Islet of Langerhans (tissue), 1 donor: Measurements from ENCODE around the gene DNAH1.

Source experiments
- FAIRE-seq: peaks from one replicate; lab custom pipeline; 2011; peaks lifted over from hg19 to GRCh38; lab: Jason Lieb, UNC

The DNAH1 gene

DNA sequence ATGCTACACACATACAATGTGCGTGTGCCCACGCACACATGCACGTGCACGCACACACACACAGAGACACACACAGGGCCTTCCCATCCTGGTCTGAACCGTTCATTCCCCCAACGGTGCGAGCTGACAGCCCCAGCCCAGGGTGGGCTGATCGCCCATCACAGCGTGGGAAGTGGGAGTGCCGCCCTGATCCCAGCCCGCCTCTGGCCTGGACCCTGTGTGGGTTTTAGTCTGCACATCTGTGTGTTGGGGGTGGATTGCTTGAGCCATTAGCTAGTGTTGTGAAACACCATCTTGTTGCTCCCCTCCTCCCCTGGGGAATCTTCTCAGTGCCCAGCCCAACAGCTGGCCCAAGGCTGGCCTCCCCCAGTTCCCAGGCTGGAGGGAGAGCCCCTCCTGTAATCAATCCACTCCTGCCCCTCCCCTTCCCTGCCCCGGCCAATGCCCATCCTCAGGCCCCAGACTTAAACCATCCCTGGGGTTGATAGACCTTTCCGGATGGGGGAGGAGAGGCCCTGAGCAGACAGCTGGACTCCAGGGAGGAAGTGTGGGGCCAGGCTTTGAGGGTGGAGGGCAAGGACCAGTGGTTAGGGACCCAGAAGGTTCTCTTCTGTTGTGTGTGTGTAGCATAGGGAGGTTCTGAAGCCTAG, 120.5 kb downstream of the DNAH1 start:
- FAIRE-seq = no peak

DNA sequence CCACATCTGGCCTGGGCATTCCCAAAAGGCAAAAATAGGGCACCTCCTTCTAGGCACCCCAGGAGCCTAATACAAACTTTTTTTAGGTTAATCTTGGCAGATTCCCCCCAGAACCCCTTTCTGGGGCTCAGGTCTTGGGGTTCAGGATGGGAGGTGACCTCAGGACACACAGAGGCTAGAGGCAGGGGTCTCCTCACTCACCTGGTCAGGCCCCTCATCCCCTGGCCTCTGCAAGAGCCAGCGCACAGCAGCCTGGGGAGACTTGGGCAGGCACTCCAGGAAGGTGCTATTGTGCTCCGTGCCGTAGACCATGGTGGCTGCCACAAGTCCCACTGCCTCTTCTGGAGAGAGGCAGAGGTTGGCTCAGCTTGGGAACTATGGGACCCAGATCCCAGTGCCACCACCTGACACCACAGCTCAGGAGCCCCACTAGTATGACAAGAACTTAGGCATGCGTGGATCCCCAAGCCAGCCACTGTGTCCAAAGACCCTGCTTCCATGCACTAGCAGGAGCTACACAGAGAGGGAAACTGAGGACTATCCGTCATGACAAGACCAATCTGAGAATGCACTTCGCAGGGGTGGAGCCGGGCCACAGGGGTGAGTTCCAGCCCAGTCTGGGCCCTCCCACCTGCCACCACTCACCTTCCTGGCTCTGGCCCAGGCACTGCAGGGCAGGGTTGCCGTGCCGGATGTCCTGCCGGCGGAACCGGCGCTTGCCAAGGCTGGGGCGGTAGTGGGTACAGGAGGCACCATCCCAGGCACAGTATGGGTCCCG, 121.4 kb downstream of the DNAH1 start:
- no peak for FAIRE-seq

DNA sequence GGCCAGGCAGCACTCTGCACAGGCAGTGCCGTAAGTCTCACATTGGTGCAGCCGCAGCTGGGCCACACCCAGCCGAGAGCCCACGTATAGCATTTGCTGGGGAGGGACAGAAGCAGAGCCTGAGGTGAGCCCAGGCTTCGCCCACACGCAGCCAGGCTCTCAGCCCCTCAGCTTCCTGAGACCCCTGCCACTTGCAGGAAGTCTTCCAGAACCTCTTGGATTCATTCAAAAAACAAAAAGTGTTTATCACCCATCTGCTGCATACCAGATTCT, 121.9 kb downstream of the DNAH1 start:
- no peak for FAIRE-seq

DNA sequence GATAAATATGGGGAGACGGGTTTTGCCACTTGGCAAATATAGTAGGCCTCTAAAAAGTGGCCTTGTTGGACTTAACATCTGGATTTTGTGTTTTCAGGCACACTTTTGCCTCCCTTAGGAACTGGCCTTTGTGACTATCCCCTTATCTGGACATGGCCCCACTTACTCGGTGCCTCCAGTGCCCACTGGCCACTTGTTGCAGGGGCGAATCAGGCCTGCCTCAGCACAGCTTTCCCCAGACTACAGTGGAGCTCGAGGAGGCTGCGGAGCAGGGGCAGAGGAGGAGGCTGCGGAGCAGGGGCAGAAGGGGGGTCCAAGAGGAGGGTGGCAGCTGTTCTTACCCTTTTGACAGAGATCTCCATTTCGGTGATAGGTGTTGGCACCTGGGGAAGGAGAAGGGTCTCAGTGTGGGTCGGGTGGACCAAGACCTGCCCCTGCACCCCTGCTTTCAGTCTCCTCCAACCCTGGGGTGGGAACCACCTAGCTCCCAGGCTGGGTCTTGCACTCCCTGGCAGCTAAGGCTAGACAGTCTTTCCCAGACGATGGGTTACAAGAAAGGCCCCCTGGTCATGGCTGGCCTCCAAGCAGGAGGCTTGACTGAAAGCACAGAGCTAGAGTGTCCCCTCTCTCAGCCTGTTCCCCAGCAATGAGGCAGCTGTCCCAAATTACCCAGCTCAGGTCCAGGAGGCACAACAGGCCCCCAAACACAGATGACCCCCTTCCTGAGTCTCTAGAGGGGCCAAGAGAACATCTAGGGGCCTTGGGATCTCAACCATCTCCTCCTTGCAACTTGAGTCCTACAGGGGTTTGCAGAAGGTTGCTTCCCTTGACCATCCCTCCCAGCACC, 122.7 kb downstream of the DNAH1 start:
- FAIRE-seq = no peak

DNA sequence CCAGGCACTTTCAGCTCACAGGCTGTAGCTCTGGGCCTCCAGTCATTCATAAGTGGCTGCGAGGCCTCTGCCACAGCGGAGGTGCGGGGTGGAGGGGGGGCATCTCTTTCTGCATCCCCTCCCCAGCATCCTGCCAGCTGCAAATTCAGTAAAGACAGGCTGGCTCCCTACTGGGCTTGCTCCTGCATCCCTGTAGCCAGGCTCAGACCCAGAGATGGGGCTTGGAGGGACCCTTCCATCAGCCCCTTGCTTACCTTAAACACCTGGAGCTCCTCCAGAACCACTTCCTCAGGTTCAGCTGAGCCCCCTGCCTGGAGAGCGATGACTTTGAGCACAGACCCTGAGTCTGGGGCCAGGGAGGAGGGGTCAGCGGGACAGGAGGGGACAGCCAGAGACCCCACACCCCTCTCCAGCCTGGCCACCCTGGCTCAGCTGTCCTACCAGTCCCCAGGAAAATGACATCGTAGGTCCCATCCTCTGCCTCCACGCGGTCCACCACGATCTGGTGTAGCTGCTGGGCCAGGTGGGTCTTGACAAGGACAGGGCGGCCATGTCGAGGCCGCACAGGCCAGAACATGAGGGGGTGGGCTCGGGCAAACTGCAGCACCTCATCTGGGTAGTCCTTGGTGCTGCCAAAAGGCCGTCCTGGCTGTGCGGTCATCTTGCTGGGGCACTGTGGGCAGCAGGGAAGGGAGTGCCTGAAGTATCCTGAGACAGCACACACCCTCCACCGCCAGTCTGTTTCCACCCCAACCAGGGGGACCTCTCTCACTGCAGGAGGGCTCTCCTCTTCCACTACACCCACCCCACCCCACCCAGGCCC, 123.5 kb downstream of the DNAH1 start:
- no peak for FAIRE-seq

DNA sequence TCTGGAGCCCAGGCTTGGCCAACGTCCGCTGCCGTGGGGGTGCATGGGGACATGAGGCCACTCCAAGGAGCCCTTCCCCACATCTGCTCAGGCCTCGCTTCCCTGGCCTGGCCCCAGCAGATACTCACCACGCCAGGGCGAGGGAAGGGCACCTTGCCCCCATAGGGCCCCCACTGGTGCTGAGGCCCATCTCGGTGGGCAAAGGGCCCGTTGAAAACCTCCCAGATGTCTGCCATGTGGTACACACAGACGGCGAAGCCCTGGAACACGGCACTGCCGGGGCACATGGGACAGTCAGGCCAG, 124.1 kb downstream of the DNAH1 start:
- no peak for FAIRE-seq

DNA sequence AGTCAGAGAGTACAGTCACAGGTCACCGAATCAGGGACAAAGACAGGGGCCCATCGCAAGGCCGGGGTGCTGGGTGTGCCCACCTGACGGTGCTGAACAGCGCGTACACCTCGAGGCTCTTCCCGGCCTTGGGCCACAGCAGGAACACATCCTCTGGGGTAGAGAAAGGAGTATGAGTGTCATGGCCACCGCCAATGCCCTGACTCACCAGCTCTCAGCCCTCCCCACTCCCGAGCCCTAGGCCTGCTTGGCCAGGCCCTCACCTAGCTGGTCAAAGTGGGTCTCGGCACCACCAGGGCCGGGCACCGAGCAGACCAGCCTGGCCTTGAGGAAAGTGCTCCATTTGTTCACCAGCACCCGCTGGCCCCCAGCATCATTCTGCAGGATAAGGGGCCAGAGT, 124.6 kb downstream of the DNAH1 start:
- no peak for FAIRE-seq

DNA sequence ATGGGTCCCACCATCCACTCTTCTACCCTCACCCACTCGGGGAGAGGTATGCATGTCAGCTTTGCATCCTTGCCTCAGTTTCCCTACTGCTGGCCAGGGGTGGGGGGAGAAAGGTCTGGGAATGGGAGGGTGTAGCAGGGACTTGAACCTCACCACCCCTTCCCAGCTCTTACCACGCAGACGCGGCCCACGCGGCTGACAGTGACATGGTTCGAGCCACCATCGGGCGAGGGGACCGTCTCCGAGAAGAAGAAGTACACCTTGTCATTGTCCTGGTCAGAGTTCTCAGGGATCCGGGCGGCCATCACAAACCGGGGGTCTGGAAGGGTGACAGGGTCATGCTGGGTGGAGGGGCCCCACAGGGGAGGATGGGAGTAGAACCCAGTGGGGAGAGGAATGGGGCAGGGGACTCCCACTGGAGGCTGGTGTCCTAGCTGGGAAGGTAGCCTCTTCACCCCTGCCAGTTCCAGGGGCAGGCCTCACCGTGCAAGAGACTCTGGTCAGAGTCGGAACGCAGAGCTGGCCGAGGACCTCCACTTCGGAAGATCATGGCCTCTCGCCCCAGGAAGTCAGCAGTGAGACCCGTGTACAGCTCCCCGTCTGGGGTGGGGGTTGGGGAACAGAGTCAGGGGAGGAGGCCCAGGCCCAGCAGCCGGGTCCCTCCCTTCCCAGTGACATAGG, 125.1 kb downstream of the DNAH1 start:
- FAIRE-seq = no peak

DNA sequence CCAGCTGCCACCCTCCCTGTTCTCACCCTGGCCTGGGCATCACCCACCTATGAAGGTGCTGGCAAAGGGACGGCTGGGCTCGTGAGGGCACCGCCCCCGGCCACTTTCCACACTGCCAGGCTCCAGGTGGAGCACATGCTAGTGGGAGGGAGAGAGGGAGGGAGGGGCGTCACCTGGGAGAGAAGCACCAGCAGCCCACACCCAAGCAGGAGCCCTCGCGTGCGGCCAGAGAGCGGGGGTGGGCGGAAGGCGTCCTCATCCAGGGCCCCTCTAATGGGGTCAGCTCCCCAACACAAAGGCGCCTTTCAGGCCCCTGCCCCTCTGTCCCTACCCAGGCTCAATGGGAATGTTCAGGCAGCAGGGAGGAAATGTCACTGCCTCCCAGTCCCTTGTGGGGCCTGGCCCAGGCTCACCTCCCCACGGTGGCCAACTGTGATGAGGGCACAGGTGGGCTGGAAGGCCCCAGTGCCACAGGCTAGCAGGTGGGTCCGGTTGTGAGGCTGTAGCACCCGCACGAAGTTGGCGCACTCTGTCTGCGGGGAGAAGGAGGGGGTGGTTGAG, 125.7 kb downstream of the DNAH1 start:
- no peak for FAIRE-seq

DNA sequence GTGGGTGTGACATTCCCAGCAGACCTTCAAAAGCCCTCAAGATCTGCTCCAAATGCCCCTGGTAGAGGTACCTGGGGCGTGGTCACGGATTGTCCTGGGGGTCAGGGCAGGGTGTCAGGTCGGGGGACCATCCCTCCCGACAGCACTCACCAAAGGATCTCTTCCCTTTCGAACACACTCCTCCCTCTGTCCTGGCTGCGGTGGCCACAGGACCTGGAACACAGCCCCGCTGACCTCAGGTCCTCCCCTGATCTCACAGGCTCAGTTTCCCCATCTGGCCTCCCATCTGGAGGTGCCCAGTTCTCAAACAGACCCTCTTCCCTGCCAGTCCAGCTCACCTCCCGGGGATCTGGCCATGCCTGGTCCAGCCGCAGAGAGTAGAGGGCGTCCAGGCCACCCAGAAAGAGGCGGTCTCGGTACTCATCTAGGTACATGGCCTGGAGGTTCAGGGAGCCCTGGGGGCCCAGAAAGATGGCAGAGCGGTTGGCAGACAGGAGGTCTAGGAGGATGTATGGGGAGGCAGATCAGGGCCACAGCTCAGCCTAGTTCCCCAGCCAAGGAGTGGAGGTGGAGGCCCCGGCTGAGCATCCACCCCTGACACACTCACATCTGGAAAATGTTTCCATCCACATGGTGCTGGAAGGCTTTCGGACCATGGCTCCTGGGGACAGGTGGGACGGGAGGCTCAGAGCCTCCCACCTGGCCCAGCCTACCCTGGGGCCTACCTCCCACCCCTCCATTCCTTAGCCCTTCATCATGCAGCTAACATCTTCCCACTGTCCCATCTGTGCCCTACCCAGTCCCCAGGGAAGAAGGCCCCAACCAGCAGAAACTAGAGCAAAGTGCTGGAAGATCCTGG, 126.5 kb downstream of the DNAH1 start:
- no peak for FAIRE-seq

DNA sequence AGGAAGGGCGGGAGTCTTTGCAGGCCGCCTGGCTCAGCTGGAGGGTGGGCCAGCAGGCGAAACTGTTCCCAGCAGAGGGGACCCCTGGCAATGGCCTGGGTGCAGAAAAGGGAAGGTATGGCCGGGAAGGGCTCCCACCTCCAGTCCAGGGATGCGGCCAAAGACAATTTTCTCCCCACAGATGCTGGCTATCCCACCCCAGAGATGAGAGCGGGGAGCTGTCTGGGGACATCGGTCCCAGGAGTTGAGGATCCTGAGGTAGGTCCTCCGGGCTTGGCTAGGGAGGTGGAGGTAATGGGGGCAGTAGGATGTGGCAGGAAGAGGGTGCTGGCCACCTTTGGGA, 127.1 kb downstream of the DNAH1 start:
- FAIRE-seq = no peak

DNA sequence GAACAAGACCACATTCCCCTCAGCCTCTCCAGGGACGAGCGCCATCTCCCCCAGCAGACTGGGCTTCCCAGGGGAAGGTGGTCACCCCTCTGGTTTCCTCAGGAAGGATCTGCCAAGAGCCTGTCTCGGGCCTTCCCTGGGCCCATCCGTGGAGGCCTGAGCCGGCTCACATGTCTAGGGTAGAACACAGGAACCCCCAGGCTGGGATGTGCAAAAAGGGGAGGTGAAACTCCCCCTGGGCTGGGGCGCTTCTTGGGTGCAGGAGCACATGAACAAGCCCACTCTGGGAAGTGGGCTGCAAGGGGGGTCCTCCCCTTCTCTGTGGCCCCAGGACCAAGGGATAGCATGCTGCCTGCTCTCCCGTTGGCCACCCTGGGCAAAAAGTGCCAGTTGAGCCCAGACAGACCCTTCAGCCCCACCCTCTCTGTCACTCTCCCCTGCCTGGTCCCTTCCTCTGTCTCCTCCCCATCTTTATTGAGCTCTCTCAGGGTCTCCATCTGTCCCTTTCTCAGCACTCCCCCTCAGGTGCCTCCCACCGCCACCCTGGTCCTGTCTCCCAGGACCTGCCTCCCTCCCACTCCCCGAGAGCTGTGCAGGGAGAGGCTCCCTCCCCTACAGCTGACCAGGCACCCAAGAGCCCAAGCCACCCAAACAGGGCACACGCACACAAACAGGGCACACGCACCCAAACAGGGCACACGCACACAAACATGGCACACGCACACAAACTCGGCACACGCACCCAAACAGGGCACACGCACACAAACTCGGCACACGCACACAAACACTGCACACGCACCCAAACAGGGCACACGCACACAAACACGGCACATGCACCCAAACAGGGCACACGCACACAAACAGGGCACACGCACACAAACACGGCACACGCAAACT, 127.9 kb downstream of the DNAH1 start:
- no peak for FAIRE-seq

DNA sequence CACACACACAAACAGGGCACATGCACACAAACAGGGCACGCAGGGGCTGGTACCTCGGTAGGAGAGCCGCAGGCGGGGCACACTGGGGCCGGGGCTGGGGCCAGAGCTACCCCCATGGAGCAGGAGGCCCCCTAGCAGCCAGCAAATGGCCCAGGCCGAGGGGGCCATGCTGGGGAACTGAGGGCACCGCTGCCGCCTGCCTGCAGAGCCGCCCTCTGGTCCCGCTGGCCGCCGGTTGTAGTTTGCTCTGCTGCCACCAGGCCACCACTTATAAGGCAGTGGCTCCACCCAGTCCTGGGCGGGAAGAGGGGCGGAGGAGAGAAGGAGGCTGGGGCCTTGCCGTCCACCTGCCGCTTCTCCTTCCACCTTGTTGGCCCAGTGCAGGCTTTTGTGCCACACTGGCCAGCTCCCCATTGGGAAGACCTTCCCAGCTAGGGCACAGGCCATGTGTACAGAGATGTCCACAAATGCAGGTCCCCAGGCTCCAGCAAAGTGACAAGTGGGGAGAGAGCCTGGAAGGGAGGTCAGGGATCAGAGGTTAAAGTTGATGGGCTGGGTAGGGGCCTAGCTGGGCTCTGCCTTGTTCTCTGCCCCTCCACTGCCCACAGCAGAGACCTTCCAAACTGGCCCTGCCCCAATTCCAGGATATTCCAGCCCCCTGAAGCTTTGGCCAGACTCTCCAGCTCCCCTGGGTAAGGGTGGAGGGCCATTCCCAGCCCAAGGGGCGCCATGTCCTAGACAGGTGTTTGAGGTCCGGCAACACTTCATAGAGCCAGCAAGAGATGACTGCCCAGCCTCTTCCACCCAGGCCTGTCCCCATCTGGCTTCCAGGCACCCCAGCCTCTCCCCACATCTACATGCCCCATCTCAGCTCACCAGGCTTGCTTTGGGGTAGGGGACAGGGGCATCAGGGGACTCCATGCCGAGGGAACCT, 129.0 kb downstream of the DNAH1 start, which contains the start of gene SEMA3G:
Gene SEMA3G (minus strand): TSS at position 244 of the 934 bp plus-strand sequence. CDS start 76 bp downstream, at position 168.
- no peak for FAIRE-seq

DNA sequence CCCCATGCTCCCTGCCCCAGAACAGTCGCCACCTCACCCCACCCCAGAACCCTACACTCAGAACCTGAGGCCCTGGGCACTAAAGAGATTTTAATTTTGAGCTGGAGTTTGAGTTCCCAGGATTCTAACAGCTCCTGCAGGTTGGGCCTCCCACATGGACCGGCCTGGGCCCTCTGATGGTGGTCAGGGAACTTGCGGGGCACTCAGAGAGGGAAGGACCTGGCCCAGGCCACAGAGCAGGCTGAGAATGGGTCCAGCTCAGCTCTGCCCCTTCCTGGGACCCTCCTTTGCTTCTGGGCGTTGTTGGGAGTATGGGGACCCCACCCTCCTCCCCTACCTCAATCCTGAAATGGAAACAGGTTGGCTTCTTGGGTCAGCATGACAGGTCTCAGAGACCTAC, 129.9 kb downstream of the DNAH1 start:
- no peak for FAIRE-seq

DNA sequence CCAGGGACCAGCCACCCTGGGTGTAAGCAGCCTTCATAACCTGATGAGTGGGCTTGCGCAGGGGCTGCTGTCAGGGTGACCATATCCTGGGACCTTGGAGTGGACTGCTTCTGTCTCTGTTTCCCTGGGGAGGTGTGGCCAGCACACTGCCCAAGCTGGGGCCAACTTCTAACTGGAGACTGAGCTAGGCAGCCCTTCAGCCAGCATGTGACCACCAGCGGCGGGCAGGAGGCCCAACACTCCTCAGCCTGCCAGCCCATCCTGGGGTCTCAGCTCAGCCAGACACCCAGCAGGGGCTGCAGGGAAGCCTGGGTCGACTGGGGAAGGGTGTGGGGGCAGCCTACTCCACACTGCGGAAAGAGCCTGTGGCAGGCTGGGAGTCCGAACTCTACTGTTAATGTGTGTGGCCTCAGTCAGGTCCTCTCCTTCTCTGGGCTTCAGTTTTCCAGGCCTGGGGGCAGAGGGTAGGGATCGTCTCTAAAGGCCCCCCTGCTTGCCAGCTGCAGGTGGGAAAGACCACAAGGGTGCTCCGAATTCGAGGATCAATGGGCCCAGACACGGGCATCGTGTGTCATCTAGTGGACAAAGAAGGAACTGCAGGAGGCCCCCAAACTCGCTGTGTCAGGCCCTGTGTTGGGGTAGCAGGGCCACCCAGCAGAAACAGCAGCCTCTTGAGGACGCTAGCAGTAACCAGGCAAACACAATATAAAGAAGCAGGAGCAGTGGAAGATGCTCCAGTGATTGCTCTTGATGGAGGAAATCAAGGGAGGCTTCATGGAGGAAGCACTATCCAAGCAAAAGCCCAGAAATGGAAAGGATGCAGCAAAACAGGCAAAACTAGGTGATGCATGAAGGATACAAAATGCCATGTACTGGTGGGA, 130.8 kb downstream of the DNAH1 start:
- FAIRE-seq = no peak

DNA sequence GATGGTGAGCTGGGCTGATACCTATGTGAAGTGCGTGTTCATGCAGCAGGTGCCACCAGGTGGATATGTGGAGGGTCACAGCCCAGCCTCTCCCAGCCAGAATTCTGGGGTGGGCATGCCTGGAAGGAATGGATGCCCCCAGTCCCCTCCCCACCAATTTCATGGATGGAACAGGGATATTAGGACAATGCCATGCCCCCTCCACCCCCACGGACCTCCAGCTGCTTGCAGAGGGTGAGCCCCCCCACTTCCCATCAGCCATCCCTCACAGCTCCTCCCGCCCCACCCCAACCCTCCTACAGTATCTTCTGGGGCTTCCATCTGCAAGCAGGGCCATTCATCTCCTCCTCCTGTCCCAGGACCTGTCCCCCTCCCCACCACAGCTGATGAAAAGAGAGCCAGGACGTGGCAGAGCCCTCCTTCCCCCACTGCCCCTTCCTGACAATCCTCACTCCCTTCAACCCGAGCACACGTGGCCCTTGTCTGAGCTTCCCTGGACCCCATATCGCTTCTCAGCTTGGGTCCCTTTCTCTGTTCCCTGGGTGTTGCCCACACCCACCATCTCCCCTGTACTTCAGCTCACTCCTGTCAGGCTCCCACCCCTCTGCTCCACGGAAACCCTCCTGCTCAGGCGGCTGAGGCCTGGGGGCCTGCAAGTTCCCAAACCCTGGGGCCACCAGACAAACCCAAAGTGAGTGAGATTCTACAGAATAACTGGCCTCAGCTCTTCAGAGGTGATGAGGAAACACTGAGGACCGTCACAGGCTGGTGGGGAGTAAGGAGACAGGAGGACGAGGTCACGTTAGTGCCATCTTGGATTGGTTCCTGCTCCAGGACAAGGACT, 131.6 kb downstream of the DNAH1 start:
- FAIRE-seq = no peak
